Sigmoid colon (tissue), 7 donors: ENCODE measurements around the gene MLIP. TPM values are rescaled to one million over a fixed set of nuclear protein-coding genes. Genes with fewer than 3 reads are reported as not detected.

ENCODE experiments used
- DNase-seq: peaks from one replicate; pipeline ENCODE4 v3.0.0-alpha.2; 2019
- H3K27ac ChIP-seq, 4 donors: fragments of 200-600 bp; sonication (generic); one replicate each; pipeline ENCODE4 v1.5.1; 2016 to 2019; ENCODE audit warnings: mild to moderate bottlenecking in 1 of 4
- H3K27me3 ChIP-seq, 3 donors: fragments of 200-600 bp; sonication (generic); one replicate each; pipeline ENCODE4 v1.5.1; 2019; ENCODE audit warnings: mild to moderate bottlenecking in 1 of 3
- H3K36me3 ChIP-seq, 4 donors: fragments of 200-600 bp; sonication (generic); one replicate each; pipeline ENCODE4 v1.5.1; 2016 to 2019
- H3K4me1 ChIP-seq, 4 donors: fragments of 200-600 bp; sonication (generic); one replicate each; pipeline ENCODE4 v1.5.1; 2017 to 2019
- H3K4me3 ChIP-seq, 4 donors: fragments of 200-600 bp; sonication (generic); one replicate each; pipeline ENCODE4 v1.5.1; 2017 to 2019; ENCODE audit warnings: mild to moderate bottlenecking in 2 of 4, moderate library complexity in 1 of 4
- H3K9me3 ChIP-seq, 4 donors: fragments of 200-600 bp in 3 of 4; sonication (generic) in 3 of 4; one replicate each; pipeline versions ENCODE4 v1.5.1 to v1.6.1; 2013 to 2019
- EP300 ChIP-seq, 4 donors: sonication (generic); formaldehyde crosslinking; IDR thresholded peaks; one replicate each; pipeline ENCODE4 v1.6.1; 2017; ENCODE audit warnings: antibody characterized with exemption in 4 of 4
- POLR2A ChIP-seq, 2 donors: fragments of 450-650 bp; IDR thresholded peaks; one replicate each; pipeline ENCODE4 v1.6.1; 2016; ENCODE audit warnings: antibody characterized with exemption in 2 of 2, mild to moderate bottlenecking in 2 of 2, moderate library complexity in 2 of 2
- POLR2AphosphoS5 ChIP-seq, 4 donors: sonication (generic); formaldehyde crosslinking; IDR thresholded peaks; one replicate each; pipeline ENCODE4 v1.6.1; 2017; ENCODE audit warnings: antibody characterized with exemption in 4 of 4
- WGBS, 2 donors: extraction: QIAGEN DNeasy Blood & Tissue Kit; methylation state at CpG; one replicate each; pipeline ENCODE4 v1.1.7; 2013; 5-methylcytosine and 5-hydroxymethylcytosine counted together
- intact Hi-C: fragments of 100-400 bp; cut with DNase I; formaldehyde crosslinking; loops from one replicate; pipeline ENCODE4 v1.15.1; 2023
- polyA plus RNA-seq, 3 donors: library from polyadenylated mRNA; stranded (reverse); fragments of 200-250 nt; gene quantifications; one replicate each; pipeline ENCODE4 v1.2.3, GENCODE V29; 2013
- total RNA-seq, 4 donors: library from RNA; depleted of rRNA; stranded (reverse); fragments of >200 nt; gene quantifications; one replicate each; pipeline ENCODE4 v1.1.0, GENCODE V29; 2016
- TF ChIP-seq, protein P1 (sequence below), 4 experiments: fragments of 450-650 bp in 3 of 4; fragments of 200-600 bp in 1 of 4; IDR thresholded peaks; one replicate each; pipeline ENCODE4 v1.5.1; 2016 to 2019; ENCODE audit warnings: antibody characterized with exemption in 4 of 4, mild to moderate bottlenecking in 3 of 4, moderate library complexity in 2 of 4
- donor health status: healthy with polysubstance abuse.
- donor health status: Bipolar disorder and iron deficiency.
- donor health status: healthy.

MLIP gene
- total and polyA plus RNA-seq, 7 donors, result 0.31 to 2.8 (median 1.2) TPM; not detected in 2

- WGBS, 2 donors, result 30 to 56% methylated on average over 1 of the region's 1 CpG
- Histone ChIP-seq H3K4me1 (no peaks in the 10 kb centered on the region), H3K9me3 (no peaks in the 10 kb centered on the region), H3K27me3 (no peaks in the 10 kb centered on the region), H3K4me3 (no peak overlapping the region), H3K36me3 (no peaks in the 10 kb centered on the region), H3K27ac (no peak overlapping the region)
- intact Hi-C loops, result no loop called here
- no peak for DNase-seq
- TF ChIP-seq, protein P1, sequence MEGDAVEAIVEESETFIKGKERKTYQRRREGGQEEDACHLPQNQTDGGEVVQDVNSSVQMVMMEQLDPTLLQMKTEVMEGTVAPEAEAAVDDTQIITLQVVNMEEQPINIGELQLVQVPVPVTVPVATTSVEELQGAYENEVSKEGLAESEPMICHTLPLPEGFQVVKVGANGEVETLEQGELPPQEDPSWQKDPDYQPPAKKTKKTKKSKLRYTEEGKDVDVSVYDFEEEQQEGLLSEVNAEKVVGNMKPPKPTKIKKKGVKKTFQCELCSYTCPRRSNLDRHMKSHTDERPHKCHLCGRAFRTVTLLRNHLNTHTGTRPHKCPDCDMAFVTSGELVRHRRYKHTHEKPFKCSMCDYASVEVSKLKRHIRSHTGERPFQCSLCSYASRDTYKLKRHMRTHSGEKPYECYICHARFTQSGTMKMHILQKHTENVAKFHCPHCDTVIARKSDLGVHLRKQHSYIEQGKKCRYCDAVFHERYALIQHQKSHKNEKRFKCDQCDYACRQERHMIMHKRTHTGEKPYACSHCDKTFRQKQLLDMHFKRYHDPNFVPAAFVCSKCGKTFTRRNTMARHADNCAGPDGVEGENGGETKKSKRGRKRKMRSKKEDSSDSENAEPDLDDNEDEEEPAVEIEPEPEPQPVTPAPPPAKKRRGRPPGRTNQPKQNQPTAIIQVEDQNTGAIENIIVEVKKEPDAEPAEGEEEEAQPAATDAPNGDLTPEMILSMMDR (IDR thresholded peaks at IDR 0.05), result no peak
- TF ChIP-seq POLR2AphosphoS5 (IDR thresholded peaks at IDR 0.05), result no peak
- no peak for TF ChIP-seq POLR2A (IDR thresholded peaks at IDR 0.05)
- TF ChIP-seq EP300 (IDR thresholded peaks at IDR 0.05), result no peak
These were observed 9.0 kb upstream of the MLIP start for GRCh38 chr6:54102238-54102637.

- H3K36me3 ChIP-seq, result no peaks in the 10 kb centered on the region
- TF ChIP-seq EP300 (IDR thresholded peaks at IDR 0.05), result no peak
- TF ChIP-seq POLR2AphosphoS5 (IDR thresholded peaks at IDR 0.05), result no peak
- TF ChIP-seq POLR2A (IDR thresholded peaks at IDR 0.05), result no peak
- TF ChIP-seq, protein P1 (IDR thresholded peaks at IDR 0.05), result no peak
- H3K27ac ChIP-seq, result no peak overlapping the region
- no peaks in the 10 kb centered on the region for H3K27me3 ChIP-seq
- intact Hi-C loops, result no loop called here
- WGBS, 2 donors, result 90 to 91% methylated on average over 3 of the region's 3 CpGs
- no peak overlapping the region for H3K4me3 ChIP-seq
- no peak for DNase-seq
- no peaks in the 10 kb centered on the region for H3K9me3 ChIP-seq
- H3K4me1 ChIP-seq, result no peaks in the 10 kb centered on the region
These were observed 7.7 kb upstream of the MLIP start for GRCh38 chr6:54103497-54103896.

DNA sequence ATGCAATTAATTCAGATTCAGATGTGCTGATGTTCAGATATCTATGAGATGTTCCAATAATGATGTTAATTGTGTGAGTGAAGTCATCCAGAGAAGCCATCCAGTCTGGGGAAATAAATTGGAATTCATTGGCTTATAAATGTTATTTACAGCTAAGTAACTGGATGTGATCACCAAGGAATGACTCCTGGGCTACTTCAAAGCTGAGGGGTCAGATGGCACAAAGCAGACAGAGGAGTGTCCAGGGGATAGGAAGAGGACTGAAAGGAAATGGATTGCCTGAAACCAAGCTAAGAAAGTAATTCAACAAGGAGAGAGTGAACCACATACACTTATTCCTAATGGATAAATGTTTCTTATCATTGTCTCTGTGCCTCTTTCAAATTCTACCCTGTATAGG, 4.5 kb upstream of the MLIP start:
- Histone ChIP-seq H3K4me3 (no peak overlapping the region), H3K27ac (no peak overlapping the region), H3K27me3 (no peaks in the 10 kb centered on the region), H3K4me1 (no peaks in the 10 kb centered on the region), H3K9me3 (no peaks in the 10 kb centered on the region), H3K36me3 (no peaks in the 10 kb centered on the region)
- no peak for DNase-seq
- intact Hi-C loops, result no loop called here
- TF ChIP-seq POLR2AphosphoS5 (IDR thresholded peaks at IDR 0.05) (no peak), EP300 (IDR thresholded peaks at IDR 0.05) (no peak)

GRCh38 chr6:54107470-54108090, 3.7 kb upstream of the MLIP start:
- TF ChIP-seq EP300 (IDR thresholded peaks at IDR 0.05) (no peak), POLR2AphosphoS5 (IDR thresholded peaks at IDR 0.05) (no peak), POLR2A (IDR thresholded peaks at IDR 0.05) (no peak)
- TF ChIP-seq, protein P1 (IDR thresholded peaks at IDR 0.05), result no peak
- Histone ChIP-seq H3K36me3 (no peaks in the 10 kb centered on the region), H3K4me3 (no peak overlapping the region), H3K9me3 (no peaks in the 10 kb centered on the region), H3K27me3 (no peaks in the 10 kb centered on the region), H3K4me1 (no peaks in the 10 kb centered on the region), H3K27ac (no peak overlapping the region)
- DNase-seq, result no peak
- WGBS, 2 donors, result 78 to 80% methylated on average over 8 of the region's 8 CpGs
- intact Hi-C loops, result no loop called here

DNA sequence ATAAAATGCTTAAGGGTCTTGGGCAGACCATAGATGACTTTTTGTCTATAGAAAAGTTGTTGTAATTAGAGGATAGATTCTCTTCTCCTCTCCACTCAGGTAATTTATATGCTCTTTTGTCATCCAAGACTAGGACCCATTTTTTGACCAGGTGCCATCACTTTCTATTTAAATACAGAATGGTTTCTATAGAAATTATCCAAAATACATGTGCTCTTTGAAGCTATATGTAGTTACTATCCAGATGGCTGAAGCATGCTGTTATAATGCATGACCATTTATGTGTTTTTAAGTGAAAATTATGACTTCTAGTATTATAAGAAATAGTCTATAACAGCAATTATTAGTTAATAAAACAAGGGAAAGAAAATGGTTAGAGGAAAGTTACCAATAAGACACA, 3.0 kb upstream of the MLIP start:
- H3K27ac ChIP-seq, result no peak overlapping the region
- H3K4me3 ChIP-seq, result no peak overlapping the region
- no peak for DNase-seq
- H3K27me3 ChIP-seq, result no peaks in the 10 kb centered on the region
- H3K9me3 ChIP-seq, result no peaks in the 10 kb centered on the region
- H3K36me3 ChIP-seq, result no peaks in the 10 kb centered on the region
- no peaks in the 10 kb centered on the region for H3K4me1 ChIP-seq
- intact Hi-C loops, result no loop called here
- TF ChIP-seq, protein P1 (IDR thresholded peaks at IDR 0.05), result no peak
- no peak for TF ChIP-seq POLR2A (IDR thresholded peaks at IDR 0.05)
